D341Med (cell line): ENCODE data around the gene SMIM38.

Experiments
- DNase-seq: peaks from one replicate; pipeline ENCODE4 v3.0.0; 2012; ENCODE audit warnings: low spot score

Gene SMIM38

DNA sequence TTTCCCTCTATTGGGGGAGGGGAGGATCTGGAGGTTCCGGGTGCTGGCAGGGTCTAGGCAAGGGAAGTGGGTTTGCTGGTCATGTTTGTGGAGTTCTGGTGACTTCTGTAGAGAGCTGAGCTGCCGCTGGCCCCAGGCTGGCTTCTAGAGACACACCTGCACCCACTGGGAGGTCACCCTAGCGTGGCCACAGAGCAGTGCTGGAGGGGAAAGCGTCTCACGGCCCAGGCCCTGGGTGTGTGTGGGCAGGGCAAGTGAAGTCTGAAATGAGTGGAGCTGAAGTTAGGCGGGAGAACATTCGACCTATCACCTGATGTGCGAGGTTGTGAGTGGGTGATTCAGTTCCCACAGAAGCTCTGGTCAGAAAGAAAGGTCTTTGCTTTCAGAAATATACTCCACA lies 27.9 kb downstream of the SMIM38 start:
- no peak for DNase-seq

GRCh38 chr11:69186316-69187260 lies 30.9 kb downstream of the SMIM38 start:
- no peak for DNase-seq

- DNase-seq = no peak
These were observed 31.9 kb downstream of the SMIM38 start for GRCh38 chr11:69187540-69188065.

DNA sequence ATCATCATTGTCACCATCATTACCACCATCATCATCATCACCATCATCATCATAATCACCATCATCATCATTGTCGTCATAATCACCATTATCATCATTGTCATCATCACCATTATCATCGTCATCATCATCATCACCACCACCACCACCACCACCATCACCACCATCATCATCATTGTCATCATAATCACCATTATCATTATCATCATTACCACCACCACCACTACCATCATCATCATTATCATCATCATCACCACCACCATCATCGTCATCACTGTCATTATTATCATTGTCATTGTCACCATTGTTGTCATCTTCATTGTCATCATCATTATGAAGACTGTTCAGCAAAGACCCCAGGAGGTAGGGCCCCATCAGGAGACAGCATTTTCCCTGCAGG lies 33.3 kb downstream of the SMIM38 start:
- DNase-seq = no peak

GRCh38 chr11:69190796-69191536 lies 35.2 kb downstream of the SMIM38 start:
- no peak for DNase-seq

- no peak for DNase-seq
These were observed 36.6 kb downstream of the SMIM38 start for GRCh38 chr11:69192301-69192721.

DNA sequence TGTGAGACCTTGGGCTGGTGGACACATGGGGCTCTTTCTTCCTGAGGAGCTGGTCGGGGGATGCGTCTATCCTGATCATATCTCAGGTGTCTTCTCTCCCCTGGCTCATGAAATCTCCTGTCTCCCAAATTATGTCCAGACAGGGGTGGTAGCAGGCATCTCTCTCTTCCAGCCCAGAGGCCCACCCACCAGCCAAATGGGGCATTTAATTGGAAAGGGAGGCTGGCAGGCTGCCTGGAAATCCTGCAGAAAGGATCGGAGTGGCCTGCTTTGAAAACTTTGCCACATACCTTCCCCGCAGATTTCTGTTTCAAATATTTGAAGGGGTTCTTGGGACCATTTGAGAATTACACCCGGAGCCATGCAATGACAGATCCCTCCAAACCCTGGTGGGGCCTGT lies 37.4 kb downstream of the SMIM38 start:
- no peak for DNase-seq

- no peak for DNase-seq
These were observed 37.9 kb downstream of the SMIM38 start for GRCh38 chr11:69193629-69194028.

- DNase-seq = no peak
These were observed 38.7 kb downstream of the SMIM38 start for GRCh38 chr11:69194396-69194795.

DNA sequence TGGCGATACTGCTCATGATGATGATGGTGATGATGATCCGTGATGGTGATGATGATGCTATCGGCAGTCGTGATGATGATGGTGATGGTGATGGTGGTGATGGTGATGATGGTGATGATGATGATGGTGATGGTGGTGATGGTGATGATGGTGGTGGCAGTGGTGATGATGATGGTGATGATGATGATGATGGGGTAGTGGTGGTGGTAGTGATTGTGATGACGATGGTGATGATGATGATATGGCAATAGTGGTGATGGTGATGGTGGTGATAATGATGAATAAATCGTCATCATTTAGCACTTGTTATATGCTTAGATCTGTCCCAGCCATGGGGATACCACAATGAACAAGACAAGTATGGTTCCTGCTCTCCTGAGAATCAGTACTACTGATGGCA lies 39.2 kb downstream of the SMIM38 start:
- no peak for DNase-seq

- no peak for DNase-seq
These were observed 40.4 kb downstream of the SMIM38 start for GRCh38 chr11:69195824-69196782.

- DNase-seq = no peak
These were observed 41.0 kb downstream of the SMIM38 start for GRCh38 chr11:69196783-69197169.

DNA sequence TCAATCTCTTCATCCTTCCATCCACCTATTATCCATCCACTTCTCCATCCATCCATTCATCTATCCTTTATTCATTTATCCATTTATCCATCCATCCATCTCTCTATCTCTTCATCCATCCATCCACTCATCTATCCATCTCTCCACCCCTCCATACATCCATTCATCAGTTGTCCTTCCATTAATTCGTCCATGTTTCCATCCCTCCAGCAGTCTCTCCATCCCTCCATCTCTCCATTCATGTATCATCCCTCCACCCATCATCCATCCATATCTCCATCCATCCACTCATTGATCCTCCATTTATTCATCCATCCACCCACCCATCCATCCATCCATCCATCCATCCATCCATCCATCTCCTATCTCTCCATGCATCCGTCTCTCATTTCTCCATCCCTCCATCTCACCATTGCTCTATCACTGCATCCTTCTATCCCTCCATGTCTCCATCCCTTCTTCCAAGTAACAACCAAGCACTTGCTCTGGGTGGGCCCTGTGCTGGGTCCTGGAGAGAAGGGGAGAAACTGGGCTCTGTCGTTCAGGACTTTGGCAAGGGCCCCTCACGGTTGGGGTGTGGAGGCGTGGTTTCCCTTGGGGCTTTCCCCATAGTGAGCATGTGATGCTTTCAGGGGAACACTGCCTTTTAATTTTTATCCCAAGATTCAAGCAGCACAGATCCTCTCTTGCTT lies 43.3 kb downstream of the SMIM38 start:
- DNase-seq = no peak

- no peak for DNase-seq
These were observed 44.0 kb downstream of the SMIM38 start for GRCh38 chr11:69199583-69200315.

GRCh38 chr11:69200331-69201065 lies 44.8 kb downstream of the SMIM38 start:
- no peak for DNase-seq

DNA sequence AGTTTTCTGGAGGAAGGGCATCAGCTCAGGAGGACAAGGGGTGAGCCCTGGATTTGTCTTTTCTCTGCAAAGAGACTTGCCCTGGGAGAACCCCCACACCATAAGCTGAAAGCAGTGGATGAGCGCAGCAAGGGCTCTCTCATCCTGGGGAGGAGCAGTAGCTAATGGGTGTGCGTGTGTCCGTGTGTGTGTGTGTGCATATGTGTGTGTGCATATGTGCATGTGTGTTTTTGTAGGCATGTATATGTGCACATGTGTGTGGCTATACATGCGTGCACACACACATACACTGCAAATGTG lies 45.3 kb downstream of the SMIM38 start:
- no peak for DNase-seq

- DNase-seq = no peak
These were observed 46.1 kb downstream of the SMIM38 start for GRCh38 chr11:69201764-69202370.

- no peak for DNase-seq
These were observed 46.9 kb downstream of the SMIM38 start for GRCh38 chr11:69202511-69203221.

- DNase-seq = no peak
These were observed 47.6 kb downstream of the SMIM38 start for GRCh38 chr11:69203381-69203780.
